H9 (cell line): ENCODE measurements around the gene C5orf15. TPM values are rescaled to one million over a fixed set of nuclear protein-coding genes. Genes with fewer than 3 reads are reported as not detected.

Experiments
- DNase-seq: peaks from one replicate; pipeline ENCODE4 v3.0.0-alpha.2; 2017
- H2AFZ ChIP-seq: one replicate; pipeline ENCODE4 v1.6.1; 2013; ENCODE audit warnings: mild to moderate bottlenecking, low read length, control low read depth, moderate library complexity
- H2AK5ac ChIP-seq: 2 replicates; pipeline ENCODE4 v1.6.1; 2013; ENCODE audit warnings: low read length, control low read depth, mixed read lengths; ENCODE audit not compliant: insufficient read length
- H2BK120ac ChIP-seq: one replicate; pipeline ENCODE4 v1.6.1; 2013; ENCODE audit warnings: low read depth, mild to moderate bottlenecking, low read length, control low read depth, inconsistent platforms; ENCODE audit not compliant: poor library complexity, severe bottlenecking
- H2BK12ac ChIP-seq: 2 replicates; pipeline ENCODE4 v1.6.1; 2013; ENCODE audit warnings: low read length, control low read depth, mixed read lengths, low read depth; ENCODE audit not compliant: insufficient read length
- H2BK15ac ChIP-seq: 2 replicates; pipeline ENCODE4 v1.6.1; 2013; ENCODE audit warnings: low read depth, low read length, control low read depth
- H2BK20ac ChIP-seq: one replicate; pipeline ENCODE4 v1.6.1; 2013; ENCODE audit warnings: low read depth, mild to moderate bottlenecking, low read length, control low read depth, inconsistent platforms; ENCODE audit not compliant: poor library complexity, severe bottlenecking
- H2BK5ac ChIP-seq: 2 replicates; pipeline ENCODE4 v1.6.1; 2013; ENCODE audit warnings: low read length, control low read depth, mixed read lengths; ENCODE audit not compliant: insufficient read length
- H3K14ac ChIP-seq: 2 replicates; pipeline ENCODE4 v1.6.1; 2013; ENCODE audit warnings: low read length, control low read depth; ENCODE audit not compliant: insufficient read depth
- H3K18ac ChIP-seq: 2 replicates; pipeline ENCODE4 v1.6.1; 2013; ENCODE audit warnings: low read depth, mild to moderate bottlenecking, mixed read lengths, low read length, control low read depth; ENCODE audit not compliant: insufficient read length
- H3K23ac ChIP-seq: 2 replicates; pipeline ENCODE4 v1.6.1; 2013; ENCODE audit warnings: low read length, control low read depth, mixed read lengths, low read depth; ENCODE audit not compliant: insufficient read length
- H3K23me2 ChIP-seq: 2 replicates; pipeline ENCODE4 v1.6.1; 2013; ENCODE audit warnings: low read depth, mild to moderate bottlenecking, mixed read lengths, low read length, control low read depth; ENCODE audit not compliant: insufficient read length, poor library complexity, severe bottlenecking
- H3K27ac ChIP-seq: 2 replicates; pipeline ENCODE4 v1.5.1; 2013; ENCODE audit warnings: low read length, control low read depth, mixed read lengths, low read depth; ENCODE audit not compliant: insufficient read length
- H3K27me3 ChIP-seq: 2 replicates; pipeline ENCODE4 v1.6.1; 2013; ENCODE audit warnings: low read length, control low read depth, inconsistent platforms; ENCODE audit not compliant: insufficient read depth
- H3K4ac ChIP-seq: 2 replicates; pipeline ENCODE4 v1.6.1; 2013; ENCODE audit warnings: low read depth, mild to moderate bottlenecking, control low read depth, inconsistent platforms, low read length, moderate library complexity
- H3K4me1 ChIP-seq: 2 replicates; pipeline ENCODE4 v1.6.1; 2013; ENCODE audit warnings: low read length, control low read depth, inconsistent platforms; ENCODE audit not compliant: insufficient read depth
- H3K4me2 ChIP-seq: 2 replicates; pipeline ENCODE4 v1.6.1; 2013; ENCODE audit warnings: low read length, control low read depth, mixed read lengths; ENCODE audit not compliant: insufficient read length, insufficient read depth
- H3K56ac ChIP-seq: 2 replicates; pipeline ENCODE4 v1.6.1; 2013; ENCODE audit warnings: low read depth, mild to moderate bottlenecking, mixed read lengths, low read length, control low read depth; ENCODE audit not compliant: insufficient read length
- H3K79me1 ChIP-seq: 2 replicates; pipeline ENCODE4 v1.6.1; 2013; ENCODE audit warnings: low read depth, mild to moderate bottlenecking, moderate library complexity, low read length, control low read depth, inconsistent platforms; ENCODE audit not compliant: insufficient read depth, poor library complexity, severe bottlenecking
- H3K79me2 ChIP-seq: 2 replicates; pipeline ENCODE4 v1.6.1; 2013; ENCODE audit warnings: low read length, control low read depth, inconsistent platforms; ENCODE audit not compliant: insufficient read depth
- H3K9ac ChIP-seq: 2 replicates; pipeline ENCODE4 v1.6.1; 2013; ENCODE audit warnings: low read length, control low read depth, mixed read lengths; ENCODE audit not compliant: insufficient read length; ENCODE audit errors: extremely low read depth
- H3K9me3 ChIP-seq: one replicate; pipeline ENCODE4 v1.6.1; 2013; ENCODE audit warnings: low read depth, low read length, inconsistent platforms; ENCODE audit not compliant: control insufficient read depth
- H3T11ph ChIP-seq: one replicate; pipeline ENCODE4 v1.6.1; 2013; ENCODE audit warnings: mild to moderate bottlenecking, low read length, control low read depth, inconsistent platforms
- H4K20me1 ChIP-seq: one replicate; pipeline ENCODE4 v1.6.1; 2013; ENCODE audit not compliant: control insufficient read depth, insufficient read length, insufficient read depth
- H4K5ac ChIP-seq: 2 replicates; pipeline ENCODE4 v1.6.1; 2013; ENCODE audit warnings: low read depth, mild to moderate bottlenecking, mixed read lengths, low read length, control low read depth; ENCODE audit not compliant: insufficient read length
- H4K8ac ChIP-seq: replicated peaks from 2 replicates; pipeline ENCODE4 v1.6.1; 2013; ENCODE audit warnings: low read length, control low read depth, mixed read lengths, low read depth; ENCODE audit not compliant: insufficient read length
- H4K91ac ChIP-seq: 2 replicates; pipeline ENCODE4 v1.6.1; 2013; ENCODE audit warnings: low read depth, mild to moderate bottlenecking, moderate library complexity, mixed read lengths, low read length, control low read depth; ENCODE audit not compliant: insufficient read length
- H3K27ac Mint-ChIP-seq, 3 experiments: 2 replicates in 2 of 3; 3 replicates in 1 of 3; pipeline ENCODE4 v1.8.0; 2020 to 2021; ENCODE audit warnings: mixed read lengths in 3 of 3, mild to moderate bottlenecking in 1 of 3, moderate library complexity in 1 of 3
- H3K27me3 Mint-ChIP-seq: 2 replicates; pipeline ENCODE4 v1.8.0; 2021; ENCODE audit warnings: low read depth, mild to moderate bottlenecking, moderate library complexity, mixed read lengths
- H3K36me3 Mint-ChIP-seq, 3 experiments: 2 replicates in 2 of 3; 3 replicates in 1 of 3; pipeline ENCODE4 v1.8.0; 2020 to 2021; ENCODE audit warnings: low read depth in 3 of 3, mixed read lengths in 3 of 3; ENCODE audit not compliant: insufficient read depth in 1 of 3
- H3K4me1 Mint-ChIP-seq, 2 experiments: 2 replicates each; pipeline ENCODE4 v1.8.0; 2020; ENCODE audit warnings: mixed read lengths in 2 of 2
- H3K4me3 Mint-ChIP-seq, 2 experiments: 2 replicates in 1 of 2; 3 replicates in 1 of 2; pipeline ENCODE4 v1.8.0; 2020 to 2021; ENCODE audit warnings: mild to moderate bottlenecking in 2 of 2, mixed read lengths in 2 of 2, moderate library complexity in 1 of 2
- H3K9me3 Mint-ChIP-seq, 2 experiments: 2 replicates in 1 of 2; 3 replicates in 1 of 2; pipeline ENCODE4 v1.8.0; 2020; ENCODE audit warnings: mild to moderate bottlenecking in 2 of 2, mixed read lengths in 2 of 2, moderate library complexity in 1 of 2
- WGBS: extraction: QIAGEN DNeasy Blood & Tissue Kit; methylation state at CpG from one replicate; pipeline ENCODE4 v1.1.7; 2013; ENCODE audit warnings: missing lambda C conversion rate, low lambda C conversion rate, mixed read lengths; ENCODE audit not compliant: insufficient read length; ENCODE audit errors: extremely low coverage; 5-methylcytosine and 5-hydroxymethylcytosine counted together
- total RNA-seq: library from RNA; stranded (reverse); gene quantifications from 2 replicates; pipeline ENCODE4 v1.2.1, GENCODE V29; 2021
- TF ChIP-seq, protein P1 (sequence below): fragments of 200-600 bp; sonication (generic); conservative IDR thresholded peaks from 3 replicates; pipeline ENCODE4 v1.8.0; 2021; ENCODE audit warnings: antibody characterized with exemption, mild to moderate bottlenecking

The C5orf15 gene
- total RNA-seq, 1 experiment from 2014 or later: 33.4 TPM

GRCh38 chr5:134000091-134000511, 31.7 kb upstream of the C5orf15 start:
- peaks cover 5% of the 10 kb centered on the region for H4K20me1 ChIP-seq
- peaks cover 14 to 26% (median 17%) of the 10 kb centered on the region in 3 experiments; a peak in 6 of 7 replicates for H3K36me3 Mint-ChIP-seq
- H3K9ac ChIP-seq: no peak overlapping the region
- no peak overlapping the region for H4K8ac ChIP-seq
- no peak overlapping the region for H2BK20ac ChIP-seq
- no peak overlapping the region for H4K5ac ChIP-seq
- H2AK5ac ChIP-seq: no peak overlapping the region
- WGBS: no CpG with 5 or more reads among the region's 5 CpGs
- peaks cover 51 to 53% of the 10 kb centered on the region in 2 experiments for H3K4me1 Mint-ChIP-seq
- H3K18ac ChIP-seq: no peak overlapping the region
- H3K23me2 ChIP-seq: peaks cover 10% of the 10 kb centered on the region
- peaks cover 75% of the 10 kb centered on the region for H3K79me2 ChIP-seq
- H2AFZ ChIP-seq: no peak overlapping the region
- TF ChIP-seq, protein P1, sequence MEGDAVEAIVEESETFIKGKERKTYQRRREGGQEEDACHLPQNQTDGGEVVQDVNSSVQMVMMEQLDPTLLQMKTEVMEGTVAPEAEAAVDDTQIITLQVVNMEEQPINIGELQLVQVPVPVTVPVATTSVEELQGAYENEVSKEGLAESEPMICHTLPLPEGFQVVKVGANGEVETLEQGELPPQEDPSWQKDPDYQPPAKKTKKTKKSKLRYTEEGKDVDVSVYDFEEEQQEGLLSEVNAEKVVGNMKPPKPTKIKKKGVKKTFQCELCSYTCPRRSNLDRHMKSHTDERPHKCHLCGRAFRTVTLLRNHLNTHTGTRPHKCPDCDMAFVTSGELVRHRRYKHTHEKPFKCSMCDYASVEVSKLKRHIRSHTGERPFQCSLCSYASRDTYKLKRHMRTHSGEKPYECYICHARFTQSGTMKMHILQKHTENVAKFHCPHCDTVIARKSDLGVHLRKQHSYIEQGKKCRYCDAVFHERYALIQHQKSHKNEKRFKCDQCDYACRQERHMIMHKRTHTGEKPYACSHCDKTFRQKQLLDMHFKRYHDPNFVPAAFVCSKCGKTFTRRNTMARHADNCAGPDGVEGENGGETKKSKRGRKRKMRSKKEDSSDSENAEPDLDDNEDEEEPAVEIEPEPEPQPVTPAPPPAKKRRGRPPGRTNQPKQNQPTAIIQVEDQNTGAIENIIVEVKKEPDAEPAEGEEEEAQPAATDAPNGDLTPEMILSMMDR: no peak
- peaks cover 0 to 2% of the 10 kb centered on the region in 2 experiments; a peak in 1 of 5 replicates for H3K9me3 Mint-ChIP-seq
- H3K27me3 ChIP-seq: no peaks in the 10 kb centered on the region
- no peak overlapping the region for H2BK15ac ChIP-seq
- peak overlapping the region in 2 of 3 experiments; percentile 35 to 59; a peak in 1 of 7 replicates for H3K27ac Mint-ChIP-seq
- no peak overlapping the region for H3K4ac ChIP-seq
- H3K27ac ChIP-seq: no peak overlapping the region
- DNase-seq: no peak
- peaks cover 6% of the 10 kb centered on the region; the same call in 1 of the 2 replicates for H3K4me1 ChIP-seq
- H3K27me3 Mint-ChIP-seq: no peaks in the 10 kb centered on the region
- H3K4me2 ChIP-seq: no peak overlapping the region
- no peak overlapping the region for H2BK5ac ChIP-seq
- H2BK12ac ChIP-seq: no peak overlapping the region
- H3K4me3 Mint-ChIP-seq: no peak overlapping the region; a peak in 1 of 5 replicates
- no peak overlapping the region for H3K14ac ChIP-seq
- no peak overlapping the region for H3T11ph ChIP-seq
- H2BK120ac ChIP-seq: no peak overlapping the region
- H3K9me3 ChIP-seq: no peaks in the 10 kb centered on the region
- no peak overlapping the region for H3K56ac ChIP-seq
- H3K23ac ChIP-seq: no peak overlapping the region
- H3K79me1 ChIP-seq: peaks cover 14% of the 10 kb centered on the region
- no peak overlapping the region for H4K91ac ChIP-seq
